Activated CD4-positive, alpha-beta memory T cell treated with anti-CD3 and anti-CD28 coated beads, Interleukin-2, amount 10 ng/mL, durations not matched to agents 7 days and 5 days (primary cell): ENCODE data around the gene TNIP1. TPM values are rescaled to one million over a fixed set of nuclear protein-coding genes. Genes with fewer than 3 reads are reported as not detected.
A peak's percentile ranks its signal among the peaks of the same experiment; 100 is the strongest.

Experiments
- CTCF ChIA-PET: fragments of 350-600 bp; sonication (Branson Sonifier 250); formaldehyde crosslinking; loops from one replicate; lab custom pipeline; 2021; ENCODE audit warnings: antibody characterized with exemption, inconsistent platforms; lab: Charles Lee
- POLR2A ChIA-PET: fragments of 350-600 bp; sonication (Branson Sonifier 250); formaldehyde crosslinking; loops from one replicate; lab custom pipeline; 2021; ENCODE audit warnings: antibody characterized with exemption; lab: Charles Lee
- DNase-seq: peaks from one replicate; pipeline ENCODE4 v3.0.0-alpha.2; 2020
- H3K27ac Mint-ChIP-seq: one replicate; pipeline ENCODE4 v1.8.0; 2021; ENCODE audit warnings: mild to moderate bottlenecking, mixed read lengths
- H3K27me3 Mint-ChIP-seq: one replicate; pipeline ENCODE4 v1.8.0; 2021; ENCODE audit warnings: mixed read lengths
- H3K36me3 Mint-ChIP-seq: one replicate; pipeline ENCODE4 v1.8.0; 2021; ENCODE audit warnings: low read depth, mixed read lengths
- H3K4me1 Mint-ChIP-seq: one replicate; pipeline ENCODE4 v1.8.0; 2021; ENCODE audit warnings: mixed read lengths
- H3K4me3 Mint-ChIP-seq: one replicate; pipeline ENCODE4 v1.8.0; 2021; ENCODE audit warnings: mild to moderate bottlenecking, mixed read lengths
- H3K9me3 Mint-ChIP-seq: one replicate; pipeline ENCODE4 v1.8.0; 2021; ENCODE audit warnings: mixed read lengths
- total RNA-seq, 2 experiments: library from RNA; stranded (reverse); gene quantifications; one replicate each; pipeline ENCODE4 v1.2.3, GENCODE V29; 2021

TNIP1 gene
- total RNA-seq, 2 experiments from 2014 or later, result 188 to 201 TPM

GRCh38 chr5:151071848-151072629 is 8.8 kb downstream of the TNIP1 start:
- H3K4me3 Mint-ChIP-seq, result no peak overlapping the region
- ChIA-PET POLR2A (interaction anchor here (0.8 to 4.5 kb wide), 5 partner anchors 9 to 27 kb away, joined by 3 to 24 read pairs (median 4); partner anchors contain the start of gene TNIP1), CTCF (interaction anchor here (0.8 to 2.4 kb wide), 3 partner anchors 20 to 93 kb away, joined by 3 to 8 read pairs (median 4); no protein-coding TSS in a partner anchor)
- H3K36me3 Mint-ChIP-seq, result peaks cover 85% of the 10 kb centered on the region
- peaks cover 72% of the 10 kb centered on the region for H3K4me1 Mint-ChIP-seq
- H3K27ac Mint-ChIP-seq, result peak overlapping the region; percentile 6
- no peak for DNase-seq
- H3K27me3 Mint-ChIP-seq, result no peaks in the 10 kb centered on the region
- H3K9me3 Mint-ChIP-seq, result no peaks in the 10 kb centered on the region

DNA sequence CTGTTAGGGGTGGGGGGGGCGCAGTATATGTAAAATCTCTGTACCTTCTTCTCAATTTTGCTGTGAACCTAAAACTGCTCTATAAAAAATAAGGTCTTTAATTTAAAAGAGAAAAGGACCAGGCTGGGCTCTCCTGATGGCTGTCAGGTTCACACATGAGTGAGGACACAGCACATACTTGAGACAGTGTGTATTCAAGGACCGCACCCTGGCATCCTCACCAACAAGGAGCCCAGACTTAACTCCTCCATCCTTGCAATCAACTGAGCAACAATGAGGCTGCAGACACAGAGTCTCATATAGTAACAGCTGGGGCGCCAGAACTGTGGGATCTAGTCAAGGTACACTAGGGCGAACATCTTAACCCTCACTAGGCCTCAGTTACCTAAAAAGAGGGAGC is 9.8 kb downstream of the TNIP1 start:
- peaks cover 71% of the 10 kb centered on the region for H3K4me1 Mint-ChIP-seq
- H3K36me3 Mint-ChIP-seq, result peaks cover 79% of the 10 kb centered on the region
- no peaks in the 10 kb centered on the region for H3K27me3 Mint-ChIP-seq
- H3K27ac Mint-ChIP-seq, result no peak overlapping the region
- POLR2A ChIA-PET, result interaction anchor here (0.8 to 4.5 kb wide), 7 partner anchors 8 to 28 kb away, joined by 3 to 24 read pairs (median 5); partner anchors contain the start of gene TNIP1
- CTCF ChIA-PET, result interaction anchor here (0.8 to 2.4 kb wide), 2 partner anchors 19 to 94 kb away, joined by 4 to 8 read pairs; no protein-coding TSS in a partner anchor
- H3K4me3 Mint-ChIP-seq, result no peak overlapping the region
- no peak for DNase-seq
- no peaks in the 10 kb centered on the region for H3K9me3 Mint-ChIP-seq

GRCh38 chr5:151070449-151070848 is 10.4 kb downstream of the TNIP1 start:
- H3K9me3 Mint-ChIP-seq, result no peaks in the 10 kb centered on the region
- POLR2A ChIA-PET, result interaction anchor here (1.0 to 4.5 kb wide), 4 partner anchors 8 to 28 kb away, joined by 5 to 24 read pairs (median 12); partner anchors contain the start of gene TNIP1
- H3K27ac Mint-ChIP-seq, result peak overlapping the region; percentile 21
- no peaks in the 10 kb centered on the region for H3K27me3 Mint-ChIP-seq
- H3K4me1 Mint-ChIP-seq, result peaks cover 70% of the 10 kb centered on the region
- DNase-seq, result no peak
- peaks cover 77% of the 10 kb centered on the region for H3K36me3 Mint-ChIP-seq
- CTCF ChIA-PET, result interaction anchor here (1.0 to 2.4 kb wide), 5 partner anchors 9 to 95 kb away, joined by 3 to 8 read pairs (median 3); no protein-coding TSS in a partner anchor
- no peak overlapping the region for H3K4me3 Mint-ChIP-seq

DNA sequence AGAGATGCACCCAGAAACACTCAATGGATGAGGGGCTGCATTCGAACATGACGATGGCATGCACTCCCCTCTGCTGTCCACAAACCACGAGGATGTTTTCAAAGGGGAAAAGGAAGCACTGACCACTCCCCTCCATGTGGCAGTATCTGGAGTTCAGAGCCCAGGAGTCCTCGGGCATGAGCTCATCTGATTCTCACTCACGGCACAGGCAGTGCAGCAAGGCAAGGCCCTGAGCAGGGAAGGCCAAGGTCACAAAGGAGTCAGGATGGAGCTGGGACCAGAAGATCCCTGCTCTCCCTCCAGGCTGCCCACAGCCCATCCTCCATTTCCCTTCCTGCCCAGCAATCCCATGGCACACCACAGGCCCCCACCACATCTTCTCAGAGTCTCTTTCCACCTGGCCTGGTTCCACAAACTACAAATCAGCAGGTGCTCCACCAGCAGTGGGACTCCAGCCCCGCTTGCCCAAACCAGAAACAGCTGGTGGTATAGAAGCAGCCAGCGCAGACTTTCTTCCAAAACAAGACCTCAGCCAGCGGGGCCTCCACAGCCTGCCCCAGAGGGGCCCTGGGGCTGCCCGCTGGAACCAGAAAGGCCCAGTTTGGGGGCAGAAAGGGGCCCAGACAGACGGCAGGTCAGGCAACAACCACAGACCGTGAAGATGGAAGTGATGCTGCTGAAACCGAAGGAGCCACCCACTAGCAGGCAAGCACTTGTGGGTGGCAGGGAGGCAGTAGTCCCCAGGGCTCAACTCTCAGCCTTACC is 12.2 kb downstream of the TNIP1 start:
- POLR2A ChIA-PET, result interaction anchor here (0.6 to 4.5 kb wide), 8 partner anchors 8 to 31 kb away, joined by 3 to 24 read pairs (median 4); partner anchors contain the start of gene TNIP1
- Mint-ChIP-seq H3K9me3 (no peaks in the 10 kb centered on the region), H3K4me1 (peaks cover 70% of the 10 kb centered on the region), H3K27ac (peak overlapping the region; percentile 66), H3K4me3 (no peak overlapping the region), H3K36me3 (peaks cover 66% of the 10 kb centered on the region), H3K27me3 (no peaks in the 10 kb centered on the region)
- DNase-seq, result peak; percentile 28
- CTCF ChIA-PET, result interaction anchor here (0.9 to 1.6 kb wide), 4 partner anchors 14 to 96 kb away, joined by 3 to 5 read pairs (median 4); no protein-coding TSS in a partner anchor

- H3K27ac Mint-ChIP-seq, result peak overlapping the region; percentile 66
- POLR2A ChIA-PET, result interaction anchor here (0.9 to 4.5 kb wide), 3 partner anchors 7 to 13 kb away, joined by 4 to 24 read pairs (median 18); partner anchors contain the start of gene TNIP1
- no peaks in the 10 kb centered on the region for H3K9me3 Mint-ChIP-seq
- no peak overlapping the region for H3K4me3 Mint-ChIP-seq
- H3K36me3 Mint-ChIP-seq, result peaks cover 67% of the 10 kb centered on the region
- peaks cover 73% of the 10 kb centered on the region for H3K4me1 Mint-ChIP-seq
- CTCF ChIA-PET, result interaction anchor here (0.9 to 1.6 kb wide), 4 partner anchors 15 to 97 kb away, joined by 3 to 5 read pairs (median 4); no protein-coding TSS in a partner anchor
- no peak for DNase-seq
- H3K27me3 Mint-ChIP-seq, result no peaks in the 10 kb centered on the region
Observed at GRCh38 chr5:151067632-151068432, 13.0 kb downstream of the TNIP1 start.

DNA sequence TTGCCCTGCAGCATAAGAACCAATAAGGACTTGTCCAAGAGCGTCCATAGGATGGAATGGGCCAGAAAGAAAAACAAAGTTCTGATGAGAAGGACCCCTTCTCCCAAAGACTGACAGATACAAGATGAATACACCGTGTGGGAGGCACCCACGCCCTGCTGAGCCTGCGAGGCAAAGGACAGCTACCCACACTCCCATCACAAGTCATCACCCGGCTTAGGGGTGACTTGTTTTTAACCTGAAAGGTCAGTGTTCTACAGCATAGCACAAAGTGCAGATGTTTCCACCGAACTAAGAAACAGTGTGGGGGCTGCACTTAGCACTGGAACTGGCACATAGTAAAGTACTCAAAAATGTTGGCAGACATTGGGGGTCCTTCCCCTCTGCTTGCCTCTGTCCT is 13.9 kb downstream of the TNIP1 start:
- H3K36me3 Mint-ChIP-seq, result peaks cover 69% of the 10 kb centered on the region
- no peak overlapping the region for H3K4me3 Mint-ChIP-seq
- ChIA-PET POLR2A (interaction anchor here (1.2 kb wide), 1 partner anchor 20 kb away, joined by 3 read pairs; no protein-coding TSS in a partner anchor), CTCF (interaction anchor here (1.2 to 1.9 kb wide), 2 partner anchors 15 to 48 kb away, joined by 3 to 6 read pairs; no protein-coding TSS in a partner anchor)
- no peaks in the 10 kb centered on the region for H3K9me3 Mint-ChIP-seq
- DNase-seq, result no peak
- peak overlapping the region; percentile 3 for H3K27ac Mint-ChIP-seq
- H3K4me1 Mint-ChIP-seq, result peaks cover 69% of the 10 kb centered on the region
- H3K27me3 Mint-ChIP-seq, result no peaks in the 10 kb centered on the region

DNA sequence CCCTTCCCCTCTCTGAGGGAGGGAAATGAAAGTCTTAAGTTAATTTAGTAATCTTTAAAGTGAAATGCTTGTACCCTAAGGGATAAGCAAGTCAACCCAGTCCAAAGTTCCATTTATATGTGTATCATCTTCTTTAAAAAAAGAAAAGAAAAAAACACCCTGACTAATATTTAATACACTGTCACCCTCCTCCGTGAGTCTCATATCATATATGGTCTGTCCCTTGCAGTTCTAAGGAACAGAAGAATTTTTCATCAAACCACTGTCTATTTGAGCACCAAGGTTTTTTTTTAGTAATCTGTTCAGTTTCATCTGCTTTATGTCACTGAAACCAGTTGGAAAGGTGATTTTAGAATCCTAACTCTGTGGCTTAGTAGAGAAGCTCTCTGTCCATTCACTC is 15.2 kb downstream of the TNIP1 start:
- peaks cover 69% of the 10 kb centered on the region for H3K36me3 Mint-ChIP-seq
- CTCF ChIA-PET, result interaction anchor here (1.0 to 1.9 kb wide), 2 partner anchors 14 to 21 kb away, joined by 3 to 6 read pairs; no protein-coding TSS in a partner anchor
- no peak for DNase-seq
- H3K27ac Mint-ChIP-seq, result peak overlapping the region; percentile 15
- H3K4me3 Mint-ChIP-seq, result no peak overlapping the region
- H3K9me3 Mint-ChIP-seq, result no peaks in the 10 kb centered on the region
- peaks cover 70% of the 10 kb centered on the region for H3K4me1 Mint-ChIP-seq
- no peaks in the 10 kb centered on the region for H3K27me3 Mint-ChIP-seq
- POLR2A ChIA-PET, result interaction anchor here (1.2 to 2.3 kb wide), 2 partner anchors 13 to 21 kb away, joined by 3 to 10 read pairs; no protein-coding TSS in a partner anchor

DNA sequence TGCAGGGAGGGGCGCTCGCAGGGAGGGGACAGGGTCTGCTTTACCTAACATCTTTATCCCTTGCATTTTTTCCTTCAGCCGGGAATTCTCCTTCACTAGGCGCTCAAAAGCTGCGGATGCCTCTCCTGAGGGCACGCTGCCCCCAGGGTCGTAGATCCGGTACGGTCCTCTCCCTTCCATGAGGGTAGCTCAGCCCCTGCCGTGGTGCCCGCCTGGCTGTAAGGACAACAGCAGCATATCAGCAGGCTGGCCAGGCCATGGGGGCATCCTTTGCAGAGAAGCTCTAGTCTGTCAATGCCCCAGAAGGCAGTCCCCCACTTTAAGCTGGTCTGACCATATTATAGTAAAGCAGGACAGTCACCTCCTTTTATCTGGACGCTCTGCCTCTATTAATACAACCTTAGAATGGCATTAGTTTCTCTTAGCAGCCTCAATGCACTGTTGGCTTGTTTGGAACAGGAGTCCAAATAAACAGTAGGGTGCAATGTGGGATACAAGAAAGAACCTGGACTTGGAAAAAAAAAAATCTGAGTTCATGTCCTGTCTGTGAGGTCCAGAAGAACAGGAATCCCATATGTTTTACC is 15.8 kb downstream of the TNIP1 start:
- no peak overlapping the region for H3K4me3 Mint-ChIP-seq
- CTCF ChIA-PET, result interaction anchor here (1.1 to 1.2 kb wide), 2 partner anchors 13 to 61 kb away, joined by 4 to 6 read pairs; no protein-coding TSS in a partner anchor

DNA sequence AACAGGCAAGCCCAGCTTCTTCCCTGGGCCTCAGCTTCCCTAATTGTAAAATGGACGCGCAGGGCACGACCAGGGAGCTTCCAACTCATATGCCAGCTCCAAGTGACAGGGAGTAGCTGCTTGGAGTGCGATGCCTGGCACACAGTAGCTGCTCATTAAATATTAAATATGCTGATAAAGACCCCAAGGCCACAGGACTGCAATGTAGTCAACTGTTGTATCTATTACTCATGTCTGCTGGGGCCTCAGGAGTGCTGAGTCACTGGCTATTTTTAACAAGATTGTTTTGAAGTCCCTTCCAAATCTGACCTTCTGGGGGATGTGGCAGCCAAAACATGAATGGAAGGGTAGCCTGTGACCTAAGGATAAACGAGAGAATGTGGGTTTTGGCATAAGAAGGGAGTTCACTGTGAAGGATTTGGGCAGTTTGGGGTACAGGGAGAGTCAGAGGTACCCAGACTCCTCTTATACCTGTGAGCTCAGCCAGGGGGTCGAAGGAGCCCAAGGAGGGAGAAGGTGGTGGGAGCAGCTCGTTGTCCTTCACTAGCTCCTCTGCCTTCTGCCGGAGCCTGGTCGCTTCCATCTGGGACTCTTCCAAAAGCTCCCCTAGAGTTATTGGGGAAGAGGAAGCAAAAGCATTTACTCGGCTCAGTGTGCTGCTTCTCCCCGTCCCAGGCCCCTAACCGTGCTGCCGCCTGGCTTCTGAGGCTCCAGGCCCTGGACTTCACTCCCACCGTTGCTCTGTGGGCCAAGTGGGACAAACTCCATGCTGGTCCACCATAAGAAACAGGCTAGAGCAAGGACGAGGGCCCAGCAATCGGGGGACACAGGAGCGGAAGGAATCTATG is 17.5 kb downstream of the TNIP1 start:
- H3K27ac Mint-ChIP-seq, result no peak overlapping the region
- DNase-seq, result no peak
- ChIA-PET CTCF (interaction anchor here (1.3 to 1.9 kb wide), 3 partner anchors 11 to 101 kb away, joined by 4 to 5 read pairs (median 4); no protein-coding TSS in a partner anchor), POLR2A (interaction anchor here (1.2 kb wide), 2 partner anchors 17 to 22 kb away, joined by 3 read pairs; partner anchors contain the start of gene TNIP1)
- peaks cover 65% of the 10 kb centered on the region for H3K4me1 Mint-ChIP-seq
- H3K36me3 Mint-ChIP-seq, result peaks cover 74% of the 10 kb centered on the region
- H3K27me3 Mint-ChIP-seq, result no peaks in the 10 kb centered on the region
- no peaks in the 10 kb centered on the region for H3K9me3 Mint-ChIP-seq
- no peak overlapping the region for H3K4me3 Mint-ChIP-seq

More for the DNA sequence above, 15.8 kb downstream of the TNIP1 start:
- POLR2A ChIA-PET, result interaction anchor here (2.3 kb wide), 1 partner anchor 13 kb away, joined by 10 read pairs; no protein-coding TSS in a partner anchor
- Mint-ChIP-seq H3K4me1 (peaks cover 70% of the 10 kb centered on the region), H3K36me3 (peaks cover 71% of the 10 kb centered on the region), H3K9me3 (no peaks in the 10 kb centered on the region), H3K27me3 (no peaks in the 10 kb centered on the region), H3K27ac (no peak overlapping the region)
- no peak for DNase-seq

- Mint-ChIP-seq H3K4me1 (peaks cover 57% of the 10 kb centered on the region), H3K4me3 (no peak overlapping the region), H3K36me3 (peaks cover 70% of the 10 kb centered on the region)
Observed at GRCh38 chr5:151062405-151063141, 18.3 kb downstream of the TNIP1 start.

More at GRCh38 chr5:151062405-151063141, 18.3 kb downstream of the TNIP1 start:
- POLR2A ChIA-PET, result interaction anchor here (1.2 kb wide), 2 partner anchors 18 to 23 kb away, joined by 3 read pairs; partner anchors contain the start of gene TNIP1
- H3K27me3 Mint-ChIP-seq, result no peaks in the 10 kb centered on the region
- no peak for DNase-seq
- H3K27ac Mint-ChIP-seq, result no peak overlapping the region
- no peaks in the 10 kb centered on the region for H3K9me3 Mint-ChIP-seq
- CTCF ChIA-PET, result interaction anchor here (1.3 to 1.9 kb wide), 3 partner anchors 11 to 102 kb away, joined by 4 to 5 read pairs (median 4); no protein-coding TSS in a partner anchor
